SJSA1 (cell line): ENCODE measurements around the gene HSPA2. TPM values are rescaled to one million over a fixed set of nuclear protein-coding genes. Genes with fewer than 3 reads are reported as not detected.
A peak's percentile ranks its signal among the peaks of the same experiment; 100 is the strongest.
"Not testable (repeated sequence)": the region's sequence is repeated elsewhere in the genome, so short reads cannot be mapped to it uniquely, and the experiment has no call there.

Experiments used
- DNase-seq, 2 experiments: peaks; one replicate each; pipeline ENCODE4 v3.0.0-alpha.2; 2015 to 2020; ENCODE audit warnings: low spot score in 2 of 2, low read depth in 1 of 2
- H3K27ac ChIP-seq: fragments of 250-450 bp; sonication (Bioruptor Pico); 2 replicates; pipeline ENCODE4 v1.5.1; 2020; ENCODE audit warnings: mild to moderate bottlenecking, moderate library complexity
- H3K27me3 ChIP-seq: fragments of 250-450 bp; sonication (Bioruptor Pico); replicated peaks from 2 replicates; pipeline ENCODE4 v1.5.1; 2020; ENCODE audit warnings: mild to moderate bottlenecking, moderate library complexity
- H3K36me3 ChIP-seq: fragments of 250-450 bp; sonication (Bioruptor Pico); 2 replicates; pipeline ENCODE4 v1.5.1; 2020; ENCODE audit warnings: mild to moderate bottlenecking
- H3K4me1 ChIP-seq: fragments of 250-450 bp; sonication (Bioruptor Pico); replicated peaks from 2 replicates; pipeline ENCODE4 v1.6.1; 2021; ENCODE audit warnings: mild to moderate bottlenecking
- H3K4me3 ChIP-seq: fragments of 250-450 bp; sonication (Bioruptor Pico); 2 replicates; pipeline ENCODE4 v1.5.1; 2020; ENCODE audit warnings: mild to moderate bottlenecking
- H3K9me3 ChIP-seq: fragments of 250-450 bp; sonication (Bioruptor Pico); replicated peaks from 2 replicates; pipeline ENCODE4 v1.5.1; 2020; ENCODE audit warnings: mild to moderate bottlenecking
- total RNA-seq: library from RNA; depleted of rRNA; stranded (reverse); fragments of >200 nt; shearing (Covaris generic); gene quantifications from 2 replicates; pipeline ENCODE4 v1.2.3, GENCODE V29; 2014

The HSPA2 gene
- total RNA-seq, 1 experiment from 2014 or later, result 15.0 TPM

GRCh38 chr14:64558216-64558615 lies 17.7 kb downstream of the HSPA2 start:
- not testable (repeated sequence) for H3K9me3 ChIP-seq, H3K4me1 ChIP-seq, H3K27ac ChIP-seq, H3K36me3 ChIP-seq, H3K4me3 ChIP-seq, DNase-seq, H3K27me3 ChIP-seq

DNA sequence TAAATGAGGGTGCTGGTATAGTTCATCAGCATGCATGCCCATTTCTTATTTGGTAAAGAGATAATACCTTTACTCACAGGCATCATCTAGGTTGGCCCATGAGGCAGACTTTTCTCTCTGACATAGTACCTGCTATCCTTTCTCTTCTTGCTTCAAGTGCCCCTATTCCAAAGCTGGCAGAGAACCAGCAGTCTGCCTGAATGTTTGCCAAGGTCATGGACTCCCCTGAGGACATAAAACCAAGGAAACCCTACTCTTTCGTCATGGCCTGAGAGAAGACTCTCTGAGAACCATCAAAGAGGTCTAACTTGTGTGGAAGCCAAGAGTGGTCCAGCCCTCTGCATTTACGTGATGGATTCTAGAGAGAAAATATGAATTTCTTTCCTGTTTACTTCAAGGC lies 21.1 kb downstream of the HSPA2 start:
- DNase-seq, result no peak
- no peak overlapping the region for H3K4me3 ChIP-seq
- H3K4me1 ChIP-seq, result peaks cover 2% of the 10 kb centered on the region; the same call in 1 of the 2 replicates
- H3K9me3 ChIP-seq, result no peaks in the 10 kb centered on the region
- no peak overlapping the region for H3K27ac ChIP-seq
- no peaks in the 10 kb centered on the region for H3K27me3 ChIP-seq
- no peaks in the 10 kb centered on the region for H3K36me3 ChIP-seq

DNA sequence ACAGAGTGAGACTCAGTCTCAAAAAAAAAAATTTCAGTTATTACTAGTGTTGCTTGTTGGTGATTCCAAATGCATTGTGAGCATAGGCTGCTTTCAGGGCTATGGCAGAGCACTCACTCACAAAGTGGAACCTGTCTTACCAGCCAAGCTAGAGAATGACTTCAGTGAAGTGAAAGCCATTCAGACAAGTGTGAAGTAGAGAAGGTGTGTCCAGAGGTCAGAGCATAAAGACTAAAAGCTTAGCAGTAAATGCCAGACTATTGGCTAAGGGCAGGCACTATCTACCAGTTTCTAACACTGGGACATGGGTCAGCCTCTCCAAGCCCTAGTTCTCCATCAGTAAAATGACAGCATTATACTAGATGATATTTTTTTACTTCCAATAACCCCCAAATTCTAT lies 21.9 kb downstream of the HSPA2 start:
- Histone ChIP-seq H3K9me3 (no peaks in the 10 kb centered on the region), H3K36me3 (no peaks in the 10 kb centered on the region), H3K4me1 (no peaks in the 10 kb centered on the region), H3K27me3 (no peaks in the 10 kb centered on the region), H3K4me3 (no peak overlapping the region), H3K27ac (no peak overlapping the region)
- DNase-seq, result no peak

DNA sequence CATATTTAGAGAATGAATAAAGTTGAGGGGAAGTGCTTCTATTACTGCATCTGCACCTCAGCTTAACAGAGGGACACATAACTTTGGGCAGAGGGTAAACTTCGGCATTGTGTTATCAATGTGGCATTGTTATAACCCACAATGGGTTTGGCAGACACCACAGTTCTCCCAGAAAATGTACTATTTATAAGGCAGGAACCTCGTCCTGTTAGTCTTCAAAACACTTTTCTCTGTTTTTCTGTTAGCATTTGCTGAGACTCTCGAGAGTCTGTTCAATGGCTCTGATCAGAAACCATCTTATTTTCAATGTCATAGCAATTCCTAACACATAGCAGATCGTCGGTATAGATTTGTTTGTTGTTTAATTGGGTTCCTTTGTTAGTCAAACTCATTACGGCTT lies 23.2 kb downstream of the HSPA2 start:
- DNase-seq, result no peak
- Histone ChIP-seq H3K4me3 (no peak overlapping the region), H3K9me3 (no peaks in the 10 kb centered on the region), H3K4me1 (peaks cover 1% of the 10 kb centered on the region), H3K36me3 (no peaks in the 10 kb centered on the region), H3K27me3 (no peaks in the 10 kb centered on the region), H3K27ac (no peak overlapping the region)

- no peak overlapping the region for H3K27ac ChIP-seq
- H3K4me3 ChIP-seq, result no peak overlapping the region
- no peaks in the 10 kb centered on the region for H3K27me3 ChIP-seq
- no peak for DNase-seq
- peaks cover 12% of the 10 kb centered on the region for H3K4me1 ChIP-seq
- no peaks in the 10 kb centered on the region for H3K36me3 ChIP-seq
- H3K9me3 ChIP-seq, result no peaks in the 10 kb centered on the region
These were observed 26.1 kb downstream of the HSPA2 start for GRCh38 chr14:64566651-64567122.

GRCh38 chr14:64569138-64569631 lies 28.6 kb downstream of the HSPA2 start:
- Histone ChIP-seq H3K27ac (peak overlapping the region; percentile 44), H3K4me1 (peaks cover 12% of the 10 kb centered on the region), H3K36me3 (no peaks in the 10 kb centered on the region), H3K4me3 (no peak overlapping the region), H3K9me3 (no peaks in the 10 kb centered on the region), H3K27me3 (no peaks in the 10 kb centered on the region)
- DNase-seq, result peak; percentile 64 to 67

DNA sequence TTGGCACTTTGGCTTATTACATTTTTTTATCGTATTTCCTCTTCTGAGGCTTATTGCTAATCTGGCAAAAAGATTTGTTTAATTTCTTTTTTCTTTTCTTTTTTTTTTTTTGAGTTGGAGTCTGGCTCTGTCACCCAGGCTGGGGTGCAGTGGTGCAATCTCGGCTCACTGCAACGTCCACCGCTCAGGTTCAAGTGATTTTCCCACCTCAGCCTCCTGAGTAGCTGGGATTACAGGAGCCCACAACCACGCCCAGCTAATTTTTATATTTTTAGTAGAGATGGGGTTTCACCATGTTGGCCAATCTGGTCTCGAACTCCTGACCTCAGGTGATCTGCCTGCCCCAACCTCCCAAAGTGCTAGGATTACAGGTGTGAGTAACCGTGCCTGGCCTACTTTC lies 29.1 kb downstream of the HSPA2 start:
- H3K27ac ChIP-seq, result peak overlapping the region; percentile 44
- peaks cover 12% of the 10 kb centered on the region for H3K4me1 ChIP-seq
- not testable (repeated sequence) for DNase-seq, H3K4me3 ChIP-seq, H3K36me3 ChIP-seq, H3K9me3 ChIP-seq, H3K27me3 ChIP-seq

DNA sequence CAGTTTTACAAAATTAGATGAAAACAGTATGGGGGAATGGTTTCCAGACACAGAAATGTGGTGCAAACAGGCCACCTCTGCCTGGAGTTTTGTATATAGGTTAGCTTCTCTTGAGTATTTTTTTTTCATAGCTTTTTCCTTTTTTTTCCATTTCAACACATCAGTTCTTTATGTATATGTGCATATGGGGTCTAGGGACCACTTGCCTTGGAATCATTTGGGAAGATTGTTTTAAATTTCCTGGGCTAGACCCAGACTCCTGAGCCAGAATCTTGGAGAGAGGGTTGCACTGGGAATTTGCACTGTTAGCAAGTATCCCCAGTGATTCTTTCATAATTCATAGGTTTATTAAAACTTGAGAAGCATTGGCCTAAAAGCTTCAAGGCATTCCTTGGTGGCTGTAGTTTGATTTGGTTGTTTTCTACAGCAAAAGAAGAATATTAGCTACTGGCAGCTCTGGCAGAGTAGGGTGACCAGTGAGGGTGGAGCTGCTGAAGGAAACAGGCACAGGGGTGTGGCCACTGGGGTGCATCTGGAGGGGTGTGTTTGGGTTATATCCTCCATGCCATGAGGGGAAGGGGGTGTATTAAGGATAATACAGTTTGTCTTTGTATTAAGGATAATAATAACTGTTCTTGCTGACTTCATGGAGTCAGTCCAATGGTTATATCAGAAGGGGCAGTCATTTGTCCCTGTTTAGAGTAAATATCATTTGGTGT lies 32.0 kb downstream of the HSPA2 start:
- no peaks in the 10 kb centered on the region for H3K27me3 ChIP-seq
- no peaks in the 10 kb centered on the region for H3K36me3 ChIP-seq
- peaks cover 12% of the 10 kb centered on the region for H3K4me1 ChIP-seq
- no peak overlapping the region for H3K27ac ChIP-seq
- DNase-seq, result no peak
- no peaks in the 10 kb centered on the region for H3K9me3 ChIP-seq
- no peak overlapping the region for H3K4me3 ChIP-seq

GRCh38 chr14:64573109-64573508 lies 32.6 kb downstream of the HSPA2 start:
- peaks cover 12% of the 10 kb centered on the region for H3K4me1 ChIP-seq
- H3K27me3 ChIP-seq, result no peaks in the 10 kb centered on the region
- no peak for DNase-seq
- H3K36me3 ChIP-seq, result no peaks in the 10 kb centered on the region
- H3K4me3 ChIP-seq, result no peak overlapping the region
- no peak overlapping the region for H3K27ac ChIP-seq
- no peaks in the 10 kb centered on the region for H3K9me3 ChIP-seq

DNA sequence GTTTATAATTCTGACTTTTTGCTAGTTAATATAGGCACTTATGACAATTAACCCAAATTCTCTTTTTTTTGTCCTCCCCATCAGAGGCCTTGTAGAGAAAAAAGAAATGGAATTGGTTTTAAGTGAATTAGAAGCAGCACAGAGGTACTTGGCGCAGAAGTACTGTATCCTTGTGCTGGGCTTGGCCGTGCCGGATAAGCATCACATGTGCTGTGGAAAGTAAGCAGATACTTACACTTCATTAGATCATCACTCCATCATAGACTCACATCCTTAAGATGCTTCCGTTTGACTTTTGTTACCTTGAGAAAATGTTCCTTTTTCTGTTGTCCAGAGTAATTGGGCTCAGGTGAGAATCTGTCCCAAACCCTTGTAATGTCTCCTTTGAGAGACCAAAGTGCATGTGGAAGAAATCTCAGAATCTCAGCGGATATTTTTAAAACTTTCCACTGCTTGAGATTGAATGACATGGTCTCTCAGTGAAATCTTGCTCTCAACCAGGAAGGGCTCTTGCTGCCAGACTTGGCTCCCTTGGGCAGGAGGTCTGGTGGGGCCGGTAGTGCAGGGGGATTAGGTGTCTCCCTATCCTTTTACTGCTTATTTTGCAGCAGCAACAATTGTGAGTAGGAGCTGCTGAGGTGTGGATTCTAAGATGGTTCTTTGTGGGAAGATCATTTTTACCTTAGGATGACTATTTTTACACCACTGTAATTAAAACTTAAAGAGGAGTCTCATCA lies 34.0 kb downstream of the HSPA2 start:
- Histone ChIP-seq H3K36me3 (no peaks in the 10 kb centered on the region), H3K27me3 (no peaks in the 10 kb centered on the region), H3K27ac (no peak overlapping the region), H3K9me3 (no peaks in the 10 kb centered on the region), H3K4me3 (no peak overlapping the region), H3K4me1 (peaks cover 3% of the 10 kb centered on the region)
- DNase-seq, result no peak

DNA sequence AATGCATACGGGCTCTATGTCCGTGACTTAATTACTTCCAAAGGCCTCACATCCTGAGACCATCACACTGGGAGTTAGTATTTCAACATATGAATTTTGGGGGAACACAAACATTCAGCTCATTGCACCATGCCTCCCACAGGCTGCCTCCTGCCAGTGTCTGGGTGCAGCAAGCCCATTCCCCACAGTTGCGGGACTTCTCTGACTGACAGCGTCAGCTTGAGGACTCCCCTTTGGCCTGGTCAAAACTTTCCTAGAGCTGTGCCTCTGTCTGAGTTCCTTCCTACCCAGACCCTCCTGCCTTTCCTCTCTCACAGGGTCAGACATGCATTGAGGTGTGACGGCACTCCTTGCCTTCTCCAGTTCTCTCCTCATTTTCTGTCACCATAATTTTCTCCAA lies 36.7 kb downstream of the HSPA2 start:
- Histone ChIP-seq H3K4me1 (no peaks in the 10 kb centered on the region), H3K36me3 (no peaks in the 10 kb centered on the region), H3K9me3 (no peaks in the 10 kb centered on the region), H3K4me3 (no peak overlapping the region), H3K27ac (no peak overlapping the region), H3K27me3 (no peaks in the 10 kb centered on the region)
- no peak for DNase-seq

- Histone ChIP-seq H3K9me3 (no peaks in the 10 kb centered on the region), H3K27me3 (no peaks in the 10 kb centered on the region), H3K4me1 (no peaks in the 10 kb centered on the region), H3K27ac (no peak overlapping the region), H3K4me3 (no peak overlapping the region), H3K36me3 (no peaks in the 10 kb centered on the region)
- DNase-seq, result no peak
These were observed 39.9 kb downstream of the HSPA2 start for GRCh38 chr14:64580467-64580866.

GRCh38 chr14:64581363-64581762 lies 40.8 kb downstream of the HSPA2 start:
- H3K27me3 ChIP-seq, result no peaks in the 10 kb centered on the region
- H3K27ac ChIP-seq, result no peak overlapping the region
- H3K36me3 ChIP-seq, result no peaks in the 10 kb centered on the region
- H3K4me3 ChIP-seq, result no peak overlapping the region
- DNase-seq, result no peak
- H3K4me1 ChIP-seq, result no peaks in the 10 kb centered on the region
- H3K9me3 ChIP-seq, result no peaks in the 10 kb centered on the region

DNA sequence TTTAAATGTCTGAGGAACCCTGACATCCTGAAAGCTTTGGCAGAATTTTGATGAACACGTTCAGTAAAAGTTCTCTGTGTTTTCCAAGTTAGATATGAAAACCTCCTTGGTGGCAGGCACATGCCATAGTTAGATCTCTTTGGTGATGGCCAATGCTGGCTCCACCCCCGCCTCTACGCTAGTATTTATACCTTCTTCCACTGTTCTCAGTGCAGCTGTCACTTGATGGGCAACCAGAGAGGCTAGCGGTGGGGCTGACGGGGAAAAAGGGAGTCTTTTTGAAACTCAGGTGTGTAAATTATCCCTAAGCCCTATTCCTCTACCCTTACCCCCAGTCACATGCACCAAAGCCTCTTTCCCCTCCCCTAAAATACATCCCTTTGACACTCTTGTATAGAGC lies 41.3 kb downstream of the HSPA2 start:
- Histone ChIP-seq H3K27me3 (no peaks in the 10 kb centered on the region), H3K9me3 (no peaks in the 10 kb centered on the region), H3K27ac (no peak overlapping the region), H3K36me3 (no peaks in the 10 kb centered on the region), H3K4me3 (no peak overlapping the region), H3K4me1 (no peaks in the 10 kb centered on the region)
- no peak for DNase-seq
